ENCODE data around the gene STXBP5.

GRCh38 chr6:147179809-147180208 lies 24.4 kb upstream of the STXBP5 start:
- TF ChIP-seq SALL2 (tag by site-specific recombination; IDR thresholded peaks at IDR 0.05; ENCODE audit: borderline replicate concordance): no peak
- TF ChIP-seq ZNF488 (tag by site-specific recombination; IDR thresholded peaks at IDR 0.05): no peak
- TF ChIP-seq CTCF (tag by site-specific recombination; IDR thresholded peaks at IDR 0.05): no peak
- no peak for TF ChIP-seq PBX3 (CRISPR knock-in tag; IDR thresholded peaks at IDR 0.05)
- TF ChIP-seq ZNF19 (tag by site-specific recombination; IDR thresholded peaks at IDR 0.05; ENCODE audit: low read depth): no peak
- TF ChIP-seq ZBTB10 (tag by site-specific recombination; IDR thresholded peaks at IDR 0.05): no peak
- TF ChIP-seq REST (tag by site-specific recombination; IDR thresholded peaks at IDR 0.05): no peak
- TF ChIP-seq ZEB2 (tag by site-specific recombination; IDR thresholded peaks at IDR 0.05): no peak

Measured in HEK293 (cell line).